NT2/D1 (cell line): ENCODE results near the gene TMEM86B.

Experiments
- DNase-seq: peaks from one replicate; pipeline ENCODE4 v3.0.0-alpha.2; 2011; ENCODE audit warnings: low read depth, low spot score
- H3K27me3 ChIP-seq: 2 replicates; pipeline ENCODE4 v1.6.0; 2011; ENCODE audit warnings: mild to moderate bottlenecking; ENCODE audit not compliant: insufficient read length, insufficient read depth
- H3K36me3 ChIP-seq: 2 replicates; pipeline ENCODE4 v1.6.1; 2011; ENCODE audit warnings: mild to moderate bottlenecking, low read length, mixed read lengths; ENCODE audit not compliant: insufficient read depth, insufficient read length
- H3K4me1 ChIP-seq: 2 replicates; pipeline ENCODE4 v1.5.1; 2011; ENCODE audit not compliant: insufficient read depth, insufficient read length
- H3K4me3 ChIP-seq: 2 replicates; pipeline ENCODE4 v1.5.1; 2011; ENCODE audit warnings: low read depth; ENCODE audit not compliant: insufficient read length
- H3K9ac ChIP-seq: 2 replicates; pipeline ENCODE4 v1.6.0; 2011; ENCODE audit warnings: low read depth; ENCODE audit not compliant: insufficient read length
- H3K9me3 ChIP-seq: 2 replicates; pipeline ENCODE4 v1.5.1; 2011; ENCODE audit warnings: mild to moderate bottlenecking, low read length; ENCODE audit not compliant: insufficient read depth
- SUZ12 ChIP-seq: IDR thresholded peaks from 2 replicates; pipeline ENCODE4 v1.6.1; 2011; ENCODE audit not compliant: insufficient read length, insufficient read depth; ENCODE audit errors: extremely low read depth
- YY1 ChIP-seq: IDR thresholded peaks from 2 replicates; pipeline ENCODE4 v1.6.1; 2011; ENCODE audit not compliant: insufficient read length, insufficient read depth
- ZNF274 ChIP-seq: IDR thresholded peaks from 2 replicates; pipeline ENCODE4 v1.6.1; 2011; ENCODE audit warnings: mild to moderate bottlenecking, low read depth, low read length

The TMEM86B gene

DNA sequence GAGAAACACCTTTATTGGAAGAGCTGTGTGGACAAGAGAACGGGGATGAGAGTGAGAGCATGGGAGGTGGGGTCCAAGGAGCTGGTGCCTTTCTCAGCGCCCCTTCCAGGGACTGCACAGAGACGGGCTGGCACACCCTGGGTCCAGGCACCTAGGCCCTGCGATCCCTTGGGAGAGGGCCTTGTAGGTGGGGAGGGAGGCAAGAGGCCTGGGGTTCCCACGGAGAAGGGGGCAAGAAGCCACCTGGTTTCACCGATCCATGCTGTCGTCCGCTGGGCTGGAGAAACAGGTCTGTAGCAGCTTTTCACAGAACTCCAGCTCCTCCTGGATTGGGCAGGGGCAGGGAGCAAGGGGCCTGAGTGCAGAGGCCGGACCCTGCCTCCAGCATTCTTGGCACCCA, 33.8 kb upstream of the TMEM86B start:
- Histone ChIP-seq H3K4me3 (no peak overlapping the region), H3K9me3 (no peaks in the 10 kb centered on the region; the same call in 1 of the 2 replicates), H3K9ac (no peak overlapping the region), H3K36me3 (peaks cover 6% of the 10 kb centered on the region), H3K4me1 (no peaks in the 10 kb centered on the region), H3K27me3 (no peaks in the 10 kb centered on the region)
- TF ChIP-seq SUZ12 (no peak), ZNF274 (no peak), YY1 (no peak)
- DNase-seq, result no peak

- no peak for TF ChIP-seq YY1
- no peak for TF ChIP-seq SUZ12
- TF ChIP-seq ZNF274, result no peak
- Histone ChIP-seq H3K36me3 (peaks cover 11% of the 10 kb centered on the region), H3K27me3 (no peaks in the 10 kb centered on the region), H3K4me1 (peaks cover 2% of the 10 kb centered on the region), H3K4me3 (no peak overlapping the region), H3K9me3 (no peaks in the 10 kb centered on the region; the same call in 1 of the 2 replicates), H3K9ac (no peak overlapping the region)
- DNase-seq, result no peak
Observed at GRCh38 chr19:55261671-55262126, 33.1 kb upstream of the TMEM86B start.

DNA sequence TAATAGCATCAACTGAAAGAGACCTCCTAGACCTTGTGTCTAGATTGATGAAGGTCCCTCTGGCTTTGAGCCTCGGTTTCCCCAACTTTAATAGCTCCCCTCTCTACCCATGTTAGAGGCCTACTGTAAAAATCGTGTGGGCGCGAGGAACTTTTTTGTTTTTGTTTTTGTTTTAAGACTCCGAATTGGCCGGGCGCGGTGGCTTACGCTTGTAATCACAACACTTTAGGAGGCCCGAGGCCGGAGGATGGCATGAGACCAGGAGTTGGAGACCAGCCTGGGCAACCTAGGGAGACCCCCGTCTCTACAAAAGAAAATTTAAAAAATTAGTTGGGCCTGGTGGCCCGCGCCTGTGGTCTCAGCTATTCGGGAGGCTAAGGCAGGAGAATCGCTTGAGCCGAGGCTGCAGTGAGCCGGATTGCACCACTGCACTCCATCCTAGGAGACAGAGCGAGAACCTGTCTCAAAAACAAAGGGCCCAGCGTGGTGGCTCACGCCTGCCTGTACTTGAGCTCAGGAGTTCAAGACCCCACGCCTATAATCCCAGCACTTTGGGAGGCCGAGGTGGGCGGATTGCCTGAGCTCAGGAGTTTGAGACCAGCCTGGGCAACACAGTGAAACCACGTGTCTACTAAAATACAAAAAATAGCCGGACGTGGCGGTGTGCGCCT, 31.1 kb upstream of the TMEM86B start:
- Histone ChIP-seq H3K4me3 (peak overlapping the region; percentile 67), H3K36me3 (peaks cover 31% of the 10 kb centered on the region), H3K9me3 (no peaks in the 10 kb centered on the region), H3K9ac (peak overlapping the region; percentile 82), H3K4me1 (peaks cover 2% of the 10 kb centered on the region), H3K27me3 (no peaks in the 10 kb centered on the region)
- TF ChIP-seq SUZ12, result no peak
- no peak for TF ChIP-seq YY1
- TF ChIP-seq ZNF274, result no peak
- DNase-seq, result no peak

DNA sequence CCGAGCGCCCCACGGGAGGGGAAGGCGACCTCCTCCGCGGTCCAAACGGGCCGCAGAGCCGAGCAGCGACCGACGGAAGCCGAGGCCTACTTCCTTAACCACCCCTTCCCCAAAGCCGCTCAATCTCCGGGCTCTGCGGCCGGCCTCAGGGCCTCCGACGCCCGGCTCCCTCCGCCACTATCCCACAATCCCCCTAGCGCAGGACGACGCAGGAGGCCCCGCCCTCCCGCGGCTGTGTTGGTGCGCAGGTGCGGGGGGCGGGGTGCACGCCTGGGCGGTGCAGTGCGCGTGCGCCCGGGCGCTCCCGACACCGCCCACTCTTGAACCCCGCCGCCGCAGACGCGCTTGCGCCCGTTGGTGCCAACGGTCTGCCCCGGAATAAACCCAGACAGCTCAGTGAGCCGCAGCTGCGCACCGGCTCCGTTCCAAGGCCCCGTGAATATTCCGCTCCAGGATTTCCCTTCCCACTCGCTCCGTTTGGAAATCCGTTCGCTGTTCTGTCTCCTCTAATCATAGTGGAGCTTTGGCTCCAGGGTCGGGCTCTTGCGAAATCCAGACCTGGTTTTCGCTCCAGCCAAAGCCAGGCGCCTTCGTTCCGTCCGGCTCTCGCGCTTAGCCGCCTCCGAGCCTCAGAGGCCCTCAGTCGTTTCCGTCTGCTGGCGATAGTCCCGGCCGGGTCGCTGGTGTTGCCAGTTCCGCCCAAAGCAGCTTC, 30.4 kb upstream of the TMEM86B start, which contains the start of gene PPP6R1:
Gene PPP6R1 (minus strand): TSS at position 190 of the 712 bp plus-strand sequence. CDS start 11,914 bp downstream, outside the sequence.
- Histone ChIP-seq H3K9ac (peak within 1 kb of the TSS; percentile 97), H3K27me3 (no peaks in the 10 kb centered on the region), H3K9me3 (no peaks in the 10 kb centered on the region), H3K4me3 (peak within 1 kb of the TSS; percentile 91), H3K36me3 (peaks cover 34% of the 10 kb centered on the region), H3K4me1 (peaks cover 2% of the 10 kb centered on the region)
- TF ChIP-seq SUZ12, result no peak
- no peak for TF ChIP-seq YY1
- TF ChIP-seq ZNF274, result no peak
- DNase-seq, result peak; percentile 87

- peaks cover 2% of the 10 kb centered on the region for H3K4me1 ChIP-seq
- H3K9ac ChIP-seq, result peak overlapping the region; percentile 97
- peak overlapping the region; percentile 91 for H3K4me3 ChIP-seq
- TF ChIP-seq SUZ12 (no peak), YY1 (no peak), ZNF274 (no peak)
- no peak for DNase-seq
- H3K9me3 ChIP-seq, result no peaks in the 10 kb centered on the region
- peaks cover 40% of the 10 kb centered on the region for H3K36me3 ChIP-seq
- no peaks in the 10 kb centered on the region for H3K27me3 ChIP-seq
Observed at GRCh38 chr19:55258476-55258827, 29.9 kb upstream of the TMEM86B start.

GRCh38 chr19:55257461-55258420, 29.2 kb upstream of the TMEM86B start:
- Histone ChIP-seq H3K4me3 (peak overlapping the region; percentile 91), H3K36me3 (peaks cover 46% of the 10 kb centered on the region), H3K27me3 (no peaks in the 10 kb centered on the region), H3K9me3 (no peaks in the 10 kb centered on the region), H3K4me1 (peaks cover 4% of the 10 kb centered on the region), H3K9ac (peak overlapping the region; percentile 97)
- TF ChIP-seq YY1 (no peak), ZNF274 (no peak), SUZ12 (no peak)
- DNase-seq, result no peak
